RCC 7860 (cell line): ENCODE results near the gene MAB21L1.

ENCODE experiments used
- DNase-seq: peaks from one replicate; pipeline ENCODE4 v3.0.0-alpha.2; 2015; ENCODE audit warnings: low spot score
- FAIRE-seq: peaks from 2 replicates; lab custom pipeline; 2012; peaks lifted over from hg19 to GRCh38; lab: Jason Lieb, UNC

MAB21L1 gene

GRCh38 chr13:35480346-35480745, 3.9 kb upstream of the MAB21L1 start:
- no peak for FAIRE-seq
- DNase-seq = no peak

- DNase-seq (no peak), FAIRE-seq (no peak)
Observed at GRCh38 chr13:35479706-35480105, 3.2 kb upstream of the MAB21L1 start.

GRCh38 chr13:35479038-35479492, 2.6 kb upstream of the MAB21L1 start:
- no peak for DNase-seq
- FAIRE-seq = no peak

- FAIRE-seq (no peak), DNase-seq (no peak)
Observed at GRCh38 chr13:35478271-35479037, 2.0 kb upstream of the MAB21L1 start.

GRCh38 chr13:35477386-35477946, 977 bp upstream of the MAB21L1 start:
- DNase-seq (no peak), FAIRE-seq (no peak)

- no peak for FAIRE-seq
Observed at GRCh38 chr13:35475212-35475959, 1.1 kb downstream of the MAB21L1 start.

GRCh38 chr13:35474496-35475211, 1.8 kb downstream of the MAB21L1 start:
- DNase-seq (no peak), FAIRE-seq (no peak)

More at GRCh38 chr13:35475212-35475959, 1.1 kb downstream of the MAB21L1 start:
- DNase-seq = no peak

- DNase-seq (no peak), FAIRE-seq (no peak)
Observed at GRCh38 chr13:35473802-35474201, 2.7 kb downstream of the MAB21L1 start.

GRCh38 chr13:35473206-35473775, 3.2 kb downstream of the MAB21L1 start:
- FAIRE-seq (no peak), DNase-seq (no peak)

GRCh38 chr13:35472323-35472881, 4.1 kb downstream of the MAB21L1 start:
- FAIRE-seq (no peak), DNase-seq (no peak)

GRCh38 chr13:35471706-35472322, 4.7 kb downstream of the MAB21L1 start:
- no peak for FAIRE-seq
- no peak for DNase-seq

- DNase-seq (no peak), FAIRE-seq (no peak)
Observed at GRCh38 chr13:35470671-35471661, 5.5 kb downstream of the MAB21L1 start.

GRCh38 chr13:35469806-35470525, 6.5 kb downstream of the MAB21L1 start:
- DNase-seq = no peak
- no peak for FAIRE-seq

GRCh38 chr13:35468195-35468594, 8.3 kb downstream of the MAB21L1 start:
- FAIRE-seq (no peak), DNase-seq (no peak)

GRCh38 chr13:35465371-35465770, 11.1 kb downstream of the MAB21L1 start:
- FAIRE-seq = no peak
- no peak for DNase-seq

GRCh38 chr13:35460061-35460460, 16.4 kb downstream of the MAB21L1 start:
- FAIRE-seq (no peak), DNase-seq (no peak)

GRCh38 chr13:35457258-35457657, 19.2 kb downstream of the MAB21L1 start:
- DNase-seq (no peak), FAIRE-seq (no peak)

GRCh38 chr13:35455022-35455421, 21.5 kb downstream of the MAB21L1 start:
- DNase-seq (no peak), FAIRE-seq (no peak)
